ENCODE results near the gene NEGR1.

NEGR1 gene

DNA sequence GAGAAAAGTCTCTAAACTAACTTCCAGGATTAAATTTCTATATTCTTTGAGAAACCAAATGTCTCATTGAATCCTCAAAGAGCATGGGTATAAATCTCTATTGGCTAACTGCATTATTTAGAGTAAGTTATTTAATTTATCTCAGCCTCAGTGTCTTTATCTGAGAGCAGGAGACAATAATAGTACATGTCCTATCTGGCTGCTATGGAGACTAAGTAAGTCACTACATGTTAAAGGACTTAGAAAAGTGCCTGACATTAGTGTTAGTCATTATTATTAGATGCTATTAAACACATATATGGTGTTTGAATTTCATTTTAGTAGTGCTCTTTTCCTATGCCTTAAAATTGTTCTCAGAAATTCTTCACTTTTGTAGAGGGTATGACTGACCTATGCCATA, 505.2 kb downstream of the NEGR1 start:
- in situ Hi-C loops (cut with MboI; ENCODE audit: low pct_unique_long_range_greater_than_20kb, low sequenced_read_pairs, unreplicated experiment), result no loop called here
- no peak for DNase-seq (ENCODE audit: low spot score)

GRCh38 chr1:71774705-71775104, 507.6 kb downstream of the NEGR1 start:
- no peak for DNase-seq (ENCODE audit: low spot score)
- in situ Hi-C loops (cut with MboI; ENCODE audit: low pct_unique_long_range_greater_than_20kb, low sequenced_read_pairs, unreplicated experiment), result no loop called here
- no peak for TF ChIP-seq CTCF (IDR thresholded peaks at IDR 0.05; ENCODE audit: extremely low read depth, insufficient read depth, missing control alignments)

More for the DNA sequence above, 505.2 kb downstream of the NEGR1 start:
- TF ChIP-seq CTCF (IDR thresholded peaks at IDR 0.05; ENCODE audit: extremely low read depth, insufficient read depth, missing control alignments), result no peak

GRCh38 chr1:71770121-71770520, 512.2 kb downstream of the NEGR1 start:
- no peak for DNase-seq (ENCODE audit: low spot score)
- in situ Hi-C loops (cut with MboI; ENCODE audit: low pct_unique_long_range_greater_than_20kb, low sequenced_read_pairs, unreplicated experiment), result no loop called here
- no peak for TF ChIP-seq CTCF (IDR thresholded peaks at IDR 0.05; ENCODE audit: extremely low read depth, insufficient read depth, missing control alignments)

DNA sequence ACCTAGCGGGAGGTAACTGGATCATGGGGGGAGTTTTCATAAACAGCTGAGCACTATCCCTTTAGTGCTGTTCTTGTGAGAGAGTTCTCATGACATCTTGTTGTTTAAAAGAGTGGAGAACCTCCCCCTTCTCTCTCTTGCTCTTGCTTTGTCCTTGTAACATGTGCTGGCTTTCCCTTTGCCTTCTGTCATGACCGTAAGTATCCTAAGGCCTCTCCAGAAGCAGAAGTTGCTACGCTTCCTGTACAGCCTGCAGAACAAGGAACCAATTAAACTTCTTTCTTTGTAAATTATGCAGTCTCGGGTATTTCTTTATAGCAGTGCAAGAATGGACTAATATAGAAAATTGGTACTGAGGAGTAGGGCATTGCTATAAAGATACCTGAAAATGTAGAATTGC, 515.6 kb downstream of the NEGR1 start:
- in situ Hi-C loops (cut with MboI; ENCODE audit: low pct_unique_long_range_greater_than_20kb, low sequenced_read_pairs, unreplicated experiment), result no loop called here
- TF ChIP-seq CTCF (IDR thresholded peaks at IDR 0.05; ENCODE audit: extremely low read depth, insufficient read depth, missing control alignments), result no peak
- DNase-seq (ENCODE audit: low spot score), result no peak

- in situ Hi-C loops (cut with MboI; ENCODE audit: low pct_unique_long_range_greater_than_20kb, low sequenced_read_pairs, unreplicated experiment), result no loop called here
- no peak for DNase-seq (ENCODE audit: low spot score)
- TF ChIP-seq CTCF (IDR thresholded peaks at IDR 0.05; ENCODE audit: extremely low read depth, insufficient read depth, missing control alignments), result no peak
These were observed 519.7 kb downstream of the NEGR1 start for GRCh38 chr1:71762514-71763255.

- no peak for DNase-seq (ENCODE audit: low spot score)
- in situ Hi-C loops (cut with MboI; ENCODE audit: low pct_unique_long_range_greater_than_20kb, low sequenced_read_pairs, unreplicated experiment), result no loop called here
- no peak for TF ChIP-seq CTCF (IDR thresholded peaks at IDR 0.05; ENCODE audit: extremely low read depth, insufficient read depth, missing control alignments)
These were observed 526.9 kb downstream of the NEGR1 start for GRCh38 chr1:71755441-71755840.

All from GM13977 (cell line).